ENCODE measurements around the gene MTUS2.

DNA sequence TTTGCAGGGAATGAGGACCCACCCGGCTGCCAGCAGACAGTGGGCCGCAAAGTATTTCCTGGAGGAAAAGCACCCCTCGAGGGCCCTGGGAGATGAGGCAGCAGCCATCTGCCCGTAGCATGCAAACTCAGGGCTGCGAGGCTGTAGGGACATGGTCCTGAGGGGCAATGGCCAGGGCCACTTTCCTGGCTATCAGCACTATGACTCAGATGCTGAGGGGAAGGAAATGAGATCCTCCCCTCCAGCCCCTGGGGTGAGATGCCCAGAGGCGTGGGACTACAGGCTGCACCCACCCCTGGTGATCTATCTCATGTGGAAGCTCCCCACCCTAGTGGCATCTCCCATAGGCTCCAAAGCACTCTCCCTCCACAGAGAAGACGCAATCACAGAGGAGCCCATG, 695.2 kb downstream of the MTUS2 start:
- TF ChIP-seq, protein P1, sequence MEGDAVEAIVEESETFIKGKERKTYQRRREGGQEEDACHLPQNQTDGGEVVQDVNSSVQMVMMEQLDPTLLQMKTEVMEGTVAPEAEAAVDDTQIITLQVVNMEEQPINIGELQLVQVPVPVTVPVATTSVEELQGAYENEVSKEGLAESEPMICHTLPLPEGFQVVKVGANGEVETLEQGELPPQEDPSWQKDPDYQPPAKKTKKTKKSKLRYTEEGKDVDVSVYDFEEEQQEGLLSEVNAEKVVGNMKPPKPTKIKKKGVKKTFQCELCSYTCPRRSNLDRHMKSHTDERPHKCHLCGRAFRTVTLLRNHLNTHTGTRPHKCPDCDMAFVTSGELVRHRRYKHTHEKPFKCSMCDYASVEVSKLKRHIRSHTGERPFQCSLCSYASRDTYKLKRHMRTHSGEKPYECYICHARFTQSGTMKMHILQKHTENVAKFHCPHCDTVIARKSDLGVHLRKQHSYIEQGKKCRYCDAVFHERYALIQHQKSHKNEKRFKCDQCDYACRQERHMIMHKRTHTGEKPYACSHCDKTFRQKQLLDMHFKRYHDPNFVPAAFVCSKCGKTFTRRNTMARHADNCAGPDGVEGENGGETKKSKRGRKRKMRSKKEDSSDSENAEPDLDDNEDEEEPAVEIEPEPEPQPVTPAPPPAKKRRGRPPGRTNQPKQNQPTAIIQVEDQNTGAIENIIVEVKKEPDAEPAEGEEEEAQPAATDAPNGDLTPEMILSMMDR (conservative IDR thresholded peaks at IDR 0.05; ENCODE audit: low read depth in 2 of 2) = no peak
- TF ChIP-seq EZH2 (IDR thresholded peaks at IDR 0.05; ENCODE audit: low read depth, unreplicated experiment) = no peak
- TF ChIP-seq ZNF114 (CRISPR knock-in tag; IDR thresholded peaks at IDR 0.05) = no peak
- TF ChIP-seq POLR2AphosphoS5 (IDR thresholded peaks at IDR 0.05; ENCODE audit: low read depth) = no peak
